GM19324 (cell line): Measurements from ENCODE around the gene SERPINA5.

Experiments
- ATAC-seq: cut with Tn5 transposase; IDR thresholded peaks from one replicate; pipeline ENCODE4 v1.9.1; 2021; ENCODE audit warnings: mild to moderate bottlenecking, moderate library complexity; ENCODE audit not compliant: unreplicated experiment, low FRiP score

The SERPINA5 gene

DNA sequence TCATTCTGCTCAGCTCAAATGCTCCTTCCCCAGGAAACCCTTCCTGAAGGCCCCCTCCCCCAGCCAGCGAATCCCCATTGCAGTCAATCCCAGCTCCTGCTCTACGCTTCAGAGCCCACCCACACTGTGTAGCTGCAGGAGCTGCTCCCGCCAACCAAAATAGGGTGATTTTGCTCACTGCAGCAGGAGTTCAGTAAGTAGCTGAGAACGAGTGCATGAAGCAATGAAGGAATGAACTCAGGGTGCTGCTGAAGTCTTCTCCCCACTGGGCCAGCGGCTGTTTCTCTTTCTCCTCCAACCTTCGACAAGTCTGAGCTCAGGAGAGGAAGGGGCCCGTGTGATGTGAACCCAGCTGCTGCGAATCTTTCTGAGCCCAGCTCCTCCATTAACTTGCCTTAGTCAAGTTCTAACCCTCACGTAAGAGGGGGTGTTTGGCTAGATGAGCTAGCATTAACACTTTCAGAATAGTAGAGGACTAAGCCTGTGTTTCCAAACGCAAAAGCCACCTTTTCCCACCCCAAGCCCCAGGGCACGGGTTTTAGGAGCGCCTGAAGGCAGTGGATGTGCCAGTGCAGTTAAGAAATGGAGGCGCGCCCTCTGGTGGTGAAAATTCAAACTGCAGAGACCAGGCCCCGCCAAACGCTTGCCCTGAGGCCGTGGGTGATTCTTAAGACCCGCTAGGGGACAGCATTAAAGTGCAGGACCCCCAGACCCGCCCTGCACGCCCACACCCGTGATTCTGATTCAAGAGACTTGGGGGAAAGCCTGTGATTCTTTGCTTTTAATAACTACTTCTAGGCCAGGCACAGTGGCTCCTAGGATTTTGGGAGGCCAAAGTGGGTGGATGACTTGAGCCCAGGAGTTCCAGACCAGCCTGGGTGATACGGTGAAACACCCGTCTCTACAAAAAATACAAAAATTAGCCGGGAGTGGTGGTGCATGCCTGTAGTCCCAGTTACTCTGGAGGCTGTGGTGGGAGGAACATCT lies 31.9 kb upstream of the SERPINA5 start:
- no peak for ATAC-seq

DNA sequence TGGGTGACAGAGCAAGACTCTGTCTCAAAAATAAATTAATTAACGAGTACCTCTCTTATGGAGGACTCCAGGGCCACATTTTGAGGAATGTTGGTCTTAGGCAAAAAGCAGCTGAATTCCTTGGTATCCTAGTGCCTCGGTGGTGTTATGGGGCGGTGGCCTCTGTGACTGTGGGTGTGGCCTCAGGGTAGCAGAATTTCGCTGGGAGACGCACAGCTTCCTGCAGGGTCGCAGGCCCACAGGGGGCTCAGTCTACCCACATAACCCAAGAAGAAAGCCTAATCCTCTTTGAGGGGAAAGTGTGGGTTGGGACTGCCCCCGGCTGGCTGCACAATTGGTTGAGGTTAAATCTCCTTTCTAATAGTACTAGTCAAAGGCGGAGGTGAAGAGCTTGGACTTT lies 31.2 kb upstream of the SERPINA5 start:
- ATAC-seq, result no peak

DNA sequence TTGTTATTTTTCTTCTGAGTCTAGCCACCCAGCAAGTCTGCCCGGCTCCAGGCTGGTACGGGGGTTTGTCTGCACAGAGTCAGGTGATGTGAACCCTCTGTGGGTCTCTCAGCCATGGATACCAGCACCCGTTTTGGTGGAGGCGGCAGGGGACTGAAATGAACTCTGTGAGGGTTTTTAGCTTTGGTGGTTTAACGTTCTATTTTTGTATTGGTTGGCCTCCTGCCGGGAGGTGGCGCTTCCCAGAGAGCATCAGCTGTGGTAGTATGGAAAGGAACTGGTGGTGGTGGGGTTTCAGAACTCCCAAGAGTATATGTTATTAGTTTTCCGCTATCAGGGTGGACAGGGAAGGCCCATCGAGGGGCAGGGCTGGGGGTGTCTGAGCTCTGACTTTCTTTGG lies 25.2 kb upstream of the SERPINA5 start:
- no peak for ATAC-seq

DNA sequence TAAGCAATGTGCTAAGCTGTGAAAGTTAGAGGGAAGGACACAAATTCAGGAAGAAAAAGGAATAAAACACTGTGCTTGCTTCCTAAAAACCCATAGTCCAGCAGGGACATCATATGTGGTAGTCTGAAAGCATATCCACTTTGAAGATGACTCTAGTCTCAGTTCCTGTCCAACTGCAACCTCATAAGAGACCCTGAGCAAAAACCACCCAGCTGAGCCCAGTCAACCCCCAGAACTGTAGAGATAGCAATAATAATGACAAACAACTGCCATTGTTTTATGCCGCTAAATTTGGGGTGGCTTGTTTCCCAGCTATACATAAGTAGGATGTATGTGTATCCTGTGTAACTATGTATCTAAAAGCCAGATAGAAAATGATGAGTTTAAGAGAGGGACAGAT lies 23.9 kb upstream of the SERPINA5 start:
- ATAC-seq, result no peak

DNA sequence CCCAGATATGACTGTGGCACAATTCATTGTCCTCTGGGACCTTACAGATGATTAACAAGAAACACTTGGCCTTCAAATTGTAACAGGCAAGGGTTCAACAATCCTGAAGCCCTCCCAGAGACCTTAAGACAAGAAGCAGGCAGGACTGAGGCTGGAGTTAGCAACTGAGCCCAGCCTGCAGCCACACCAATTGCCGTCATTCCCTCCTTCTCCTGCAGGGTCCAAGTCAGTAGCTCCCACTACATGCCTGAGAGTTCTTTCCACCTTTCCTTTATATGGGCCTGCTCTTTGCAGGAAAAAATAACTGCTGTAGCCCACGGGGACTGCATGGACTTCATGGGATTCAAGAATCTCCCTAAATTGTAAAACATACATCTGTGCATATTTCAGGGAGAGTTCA lies 22.4 kb upstream of the SERPINA5 start:
- no peak for ATAC-seq

DNA sequence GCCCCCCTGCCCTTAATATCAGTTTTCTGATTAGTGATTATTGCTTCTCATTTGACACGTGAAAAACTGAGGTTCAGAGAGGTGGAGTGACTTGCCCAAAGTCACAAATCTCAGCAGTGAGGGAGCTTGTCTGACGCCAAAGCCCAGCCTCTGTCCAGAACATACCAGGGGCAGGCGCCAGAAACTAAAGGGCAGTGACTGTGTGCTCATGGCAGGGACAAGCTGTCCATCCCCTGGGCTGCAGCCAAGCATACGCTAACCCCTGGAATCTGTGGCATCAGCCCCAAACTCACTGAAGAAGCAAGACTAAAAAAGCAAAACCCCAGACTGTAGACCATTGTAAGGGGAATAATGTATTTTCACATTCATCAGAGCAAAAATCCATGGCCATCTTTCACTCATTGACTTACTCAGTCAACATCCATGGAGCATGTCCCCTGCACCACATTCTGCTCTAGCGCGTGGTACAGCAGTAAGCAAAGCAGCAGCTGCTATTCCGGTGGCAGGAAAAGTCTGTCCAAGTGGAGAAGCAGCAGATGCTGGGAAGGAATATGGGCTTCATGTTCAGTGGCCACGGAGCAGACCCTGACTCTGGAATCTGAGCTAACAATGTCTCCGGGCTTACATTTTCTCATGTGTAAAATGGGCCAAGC lies 21.5 kb upstream of the SERPINA5 start:
- no peak for ATAC-seq

DNA sequence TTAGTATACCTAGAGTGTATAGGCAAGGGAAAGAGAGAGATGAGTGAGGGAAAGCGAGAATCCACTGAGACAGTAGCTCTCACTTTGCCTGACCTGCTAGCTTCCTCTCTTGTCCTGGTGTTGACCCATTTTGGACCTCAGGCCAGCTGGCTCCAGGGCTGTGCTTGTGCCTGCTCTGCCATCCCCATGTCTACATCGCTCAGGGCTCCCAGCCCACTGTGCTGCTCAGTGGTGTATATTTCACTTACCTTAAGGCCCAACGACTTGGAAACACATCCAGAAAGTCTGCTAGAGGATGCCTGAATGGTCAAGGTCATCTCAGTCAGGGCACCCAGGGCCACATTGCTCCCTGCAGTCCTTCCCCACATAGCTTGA lies 20.9 kb upstream of the SERPINA5 start:
- ATAC-seq, result no peak

DNA sequence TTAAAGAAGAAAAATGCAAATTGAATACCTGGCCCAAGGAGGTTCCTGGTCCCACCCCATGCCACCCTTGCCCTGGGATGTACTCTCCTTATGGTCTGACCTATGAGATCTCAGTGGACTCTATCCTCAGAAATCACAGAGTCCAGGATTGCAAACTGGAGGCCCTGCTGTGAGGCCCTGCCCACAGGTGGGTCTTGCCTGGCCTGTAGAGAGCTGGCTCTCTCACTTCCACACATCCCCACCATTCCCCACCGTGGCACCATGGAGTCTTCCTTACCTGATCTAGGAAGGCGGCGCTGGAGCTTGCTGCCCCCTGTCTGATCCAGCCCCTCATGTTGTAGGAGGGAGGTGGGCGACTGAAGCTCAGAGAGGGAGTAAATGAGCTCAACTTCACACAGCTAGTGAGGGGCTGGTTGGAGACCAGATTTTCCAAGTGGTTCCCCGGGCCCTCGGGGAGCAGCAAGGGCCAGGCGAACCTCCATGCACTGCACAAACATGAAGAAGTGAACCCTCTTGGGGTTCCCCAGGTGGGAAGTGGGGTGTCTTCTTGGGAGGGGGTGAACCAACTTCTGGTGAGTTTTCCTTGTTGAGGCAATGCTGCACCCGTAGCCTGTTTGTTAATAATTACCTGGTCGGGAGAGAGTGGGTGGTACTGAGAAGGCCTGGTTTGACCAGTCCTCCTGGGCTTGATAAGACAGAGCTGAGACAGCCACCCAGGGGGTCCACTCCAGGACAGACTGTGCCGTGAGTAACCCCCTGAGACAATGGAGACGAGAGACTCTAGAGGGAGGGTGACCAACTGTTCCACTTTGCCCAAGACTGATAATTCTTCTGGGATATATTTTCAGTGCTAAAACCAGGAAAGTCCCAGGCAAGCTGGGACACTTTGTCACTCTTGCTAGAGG lies 20.2 kb upstream of the SERPINA5 start, which contains the start of gene SERPINA4:
Gene SERPINA4, plus strand, starts transcription at position 692 of the 905 bp plus-strand sequence. CDS start 2,041 bp downstream, outside the sequence.
- no peak for ATAC-seq

DNA sequence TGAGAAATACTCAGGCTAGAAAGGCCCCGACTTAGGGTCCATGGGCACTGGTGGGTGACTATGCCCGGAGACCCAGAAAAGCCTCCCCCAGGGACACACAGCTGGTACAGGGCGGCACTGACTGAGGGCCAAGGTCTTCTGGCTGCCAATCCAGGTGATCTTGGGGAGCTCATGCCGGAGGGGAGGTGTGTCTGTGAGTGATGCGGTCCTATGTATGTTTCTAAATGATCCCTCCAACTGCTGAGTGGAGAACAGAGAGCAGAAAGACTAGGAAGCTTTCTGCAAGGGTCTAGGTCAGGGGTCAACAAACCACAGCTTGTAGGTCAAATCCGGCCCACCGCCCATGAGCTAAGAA lies 19.6 kb upstream of the SERPINA5 start:
- ATAC-seq, result no peak

DNA sequence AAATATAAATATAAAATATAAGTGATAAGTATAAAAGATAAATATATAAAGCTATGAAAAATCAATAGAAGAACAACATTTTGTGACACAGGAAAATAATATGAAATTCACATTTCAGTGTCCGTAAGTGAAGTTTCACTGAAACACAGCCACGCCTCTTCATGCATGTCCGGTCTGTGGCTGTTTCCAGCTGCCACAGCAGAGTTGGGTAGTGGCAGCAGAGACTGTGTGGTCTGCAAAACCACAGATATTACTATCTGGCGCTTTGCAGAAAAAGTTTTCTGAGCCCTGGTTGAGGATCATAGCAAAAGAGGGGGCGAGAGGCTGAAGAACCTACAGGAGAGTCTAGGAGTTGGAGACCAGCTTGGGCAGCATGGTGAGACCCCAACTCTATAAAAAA lies 19.2 kb upstream of the SERPINA5 start:
- ATAC-seq, result no peak

DNA sequence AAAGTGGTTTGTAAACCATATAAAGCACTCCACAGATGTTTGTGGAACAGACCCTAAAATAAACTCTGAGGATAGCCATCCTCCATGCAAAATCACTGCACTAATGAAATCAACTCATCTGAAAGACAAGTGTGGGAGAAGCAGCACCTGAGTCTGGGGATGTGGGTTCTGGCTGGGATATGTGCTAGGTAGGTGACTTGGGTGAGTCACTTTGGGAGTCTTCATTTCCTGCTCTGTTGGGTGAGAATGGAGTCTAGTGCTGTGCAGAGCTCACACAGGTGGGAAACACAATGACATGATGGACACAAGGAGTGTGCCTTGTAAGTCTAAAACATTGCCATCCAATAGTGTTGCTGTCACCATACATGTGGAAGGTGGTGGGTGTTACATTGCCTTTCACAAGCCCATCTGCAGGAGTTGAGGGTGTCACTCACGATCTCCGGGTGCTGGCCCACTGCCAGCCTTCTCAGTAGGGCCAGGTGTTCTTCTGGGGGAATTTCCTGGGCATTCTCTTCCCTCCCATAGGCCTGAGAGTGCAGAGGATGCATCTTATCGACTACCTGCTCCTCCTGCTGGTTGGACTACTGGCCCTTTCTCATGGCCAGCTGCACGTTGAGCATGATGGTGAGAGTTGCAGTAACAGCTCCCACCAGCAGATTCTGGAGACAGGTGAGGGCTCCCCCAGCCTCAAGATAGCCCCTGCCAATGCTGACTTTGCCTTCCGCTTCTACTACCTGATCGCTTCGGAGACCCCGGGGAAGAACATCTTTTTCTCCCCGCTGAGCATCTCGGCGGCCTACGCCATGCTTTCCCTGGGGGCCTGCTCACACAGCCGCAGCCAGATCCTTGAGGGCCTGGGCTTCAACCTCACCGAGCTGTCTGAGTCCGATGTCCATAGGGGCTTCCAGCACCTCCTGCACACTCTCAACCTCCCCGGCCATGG lies 18.0 kb upstream of the SERPINA5 start:
- no peak for ATAC-seq

DNA sequence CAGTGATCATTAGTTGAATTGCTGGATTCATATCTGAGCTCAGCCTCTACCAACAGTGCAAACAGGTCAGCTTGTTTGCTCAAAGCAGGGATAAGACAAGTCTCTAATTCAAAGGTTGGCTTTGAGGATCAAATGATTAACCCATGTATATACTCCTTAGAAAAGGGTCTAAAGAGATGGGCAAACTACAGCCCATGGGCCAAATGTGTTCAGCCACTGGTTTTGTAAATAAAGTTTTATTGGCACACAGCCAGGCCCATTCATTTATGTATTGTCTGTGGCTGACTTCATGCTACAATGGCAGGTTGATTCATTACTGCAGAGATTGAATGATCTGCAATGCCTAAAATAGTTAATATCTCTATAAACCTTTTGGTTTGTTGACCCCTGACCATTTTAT lies 16.8 kb upstream of the SERPINA5 start:
- no peak for ATAC-seq

DNA sequence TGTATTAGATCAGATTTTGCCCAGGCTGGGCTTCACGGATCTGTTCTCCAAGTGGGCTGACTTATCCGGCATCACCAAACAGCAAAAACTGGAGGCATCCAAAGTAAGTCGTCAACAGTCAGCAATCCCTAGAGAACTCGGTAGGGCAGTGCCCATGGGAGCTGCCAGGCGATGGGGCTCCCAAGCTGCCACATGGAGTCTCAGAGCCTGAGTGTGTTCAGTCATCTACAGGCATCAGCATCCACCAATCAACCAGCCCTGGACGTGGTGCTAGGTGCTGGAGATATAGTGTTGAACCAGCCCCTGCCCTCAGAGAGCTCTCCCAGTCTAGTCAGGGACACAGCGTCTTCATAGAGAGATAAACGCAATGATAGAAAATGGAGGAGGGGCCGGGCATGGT lies 13.0 kb upstream of the SERPINA5 start:
- ATAC-seq, result no peak

DNA sequence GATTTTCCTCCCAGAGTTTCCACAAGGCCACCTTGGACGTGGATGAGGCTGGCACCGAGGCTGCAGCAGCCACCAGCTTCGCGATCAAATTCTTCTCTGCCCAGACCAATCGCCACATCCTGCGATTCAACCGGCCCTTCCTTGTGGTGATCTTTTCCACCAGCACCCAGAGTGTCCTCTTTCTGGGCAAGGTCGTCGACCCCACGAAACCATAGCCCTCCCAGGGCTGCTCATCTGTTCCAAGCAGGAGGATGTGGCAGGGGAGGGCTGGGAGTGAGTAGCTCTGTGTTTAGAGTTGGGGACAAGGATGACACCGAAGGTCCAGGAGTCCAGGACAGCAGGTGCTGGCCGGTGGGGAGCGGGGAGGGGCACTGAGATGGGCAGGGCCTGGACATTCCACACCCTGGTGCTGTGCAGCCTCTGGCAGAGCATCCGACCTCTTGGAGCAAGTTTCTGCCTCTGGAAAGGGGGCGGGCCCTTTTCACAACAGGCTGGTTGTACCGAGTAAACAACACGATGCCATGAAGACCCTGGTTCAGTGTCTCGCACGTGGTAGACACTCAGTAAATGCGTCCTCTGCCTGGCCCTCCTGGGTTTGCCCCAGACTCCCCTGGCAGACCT lies 11.7 kb upstream of the SERPINA5 start:
- ATAC-seq, result no peak

DNA sequence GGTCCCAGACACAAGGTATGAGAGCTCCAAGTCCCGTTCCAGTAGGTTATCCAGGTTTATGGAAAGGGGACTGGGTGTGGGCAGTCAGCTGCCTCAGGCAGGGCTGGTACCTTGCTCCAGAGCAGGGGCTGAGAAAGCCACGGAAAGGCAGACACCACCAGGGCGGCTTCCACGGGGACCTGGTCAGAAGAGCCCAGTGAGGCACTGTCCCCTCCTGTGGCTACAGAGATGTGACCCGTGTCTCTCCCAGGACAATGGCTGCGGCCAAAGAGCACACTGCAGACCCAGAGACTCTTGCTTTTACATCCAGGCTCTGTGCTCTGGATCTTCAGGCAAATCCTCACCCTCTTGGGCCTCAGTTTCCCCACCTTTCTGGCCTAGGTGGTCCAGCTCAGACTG lies 11.2 kb upstream of the SERPINA5 start:
- ATAC-seq, result no peak

DNA sequence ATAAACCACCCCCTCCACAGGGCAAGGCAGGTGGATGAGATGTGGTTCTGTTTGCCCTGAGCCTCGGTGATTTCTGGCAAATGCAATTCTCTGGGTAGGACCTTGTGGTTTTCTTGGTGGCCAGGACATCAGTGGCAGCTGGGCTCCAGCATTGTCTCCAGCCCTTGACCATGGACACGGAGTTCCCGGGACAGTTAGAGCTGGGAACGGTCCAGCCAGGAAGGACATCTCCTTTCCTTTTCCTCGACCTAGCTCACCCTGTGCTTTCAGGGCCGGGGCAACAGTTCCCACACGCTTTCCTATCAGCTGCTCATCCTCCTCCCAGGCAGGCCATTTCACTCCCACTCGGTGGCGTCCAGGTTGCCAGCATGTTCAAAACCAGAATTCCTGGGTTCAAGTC lies 10.8 kb upstream of the SERPINA5 start:
- no peak for ATAC-seq

DNA sequence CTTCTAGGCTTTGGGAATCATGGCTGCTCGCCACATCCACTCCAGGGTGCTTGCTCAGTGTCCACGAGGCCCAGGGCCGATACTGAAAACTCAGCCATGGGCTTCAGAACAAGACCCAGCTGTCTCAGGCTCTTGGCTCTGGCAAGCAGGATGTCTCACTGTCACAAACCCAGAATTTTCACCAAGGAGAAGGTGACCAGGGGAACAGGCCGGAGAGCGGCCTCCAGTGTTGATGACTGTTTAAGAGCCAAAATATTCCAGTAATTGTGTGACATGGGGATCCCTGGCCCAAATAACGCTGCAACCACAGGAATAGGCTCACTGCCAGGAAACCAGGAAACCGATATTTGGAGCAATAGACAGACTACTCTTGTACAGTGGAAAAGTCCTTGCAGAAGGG lies 9.8 kb upstream of the SERPINA5 start:
- ATAC-seq, result no peak

DNA sequence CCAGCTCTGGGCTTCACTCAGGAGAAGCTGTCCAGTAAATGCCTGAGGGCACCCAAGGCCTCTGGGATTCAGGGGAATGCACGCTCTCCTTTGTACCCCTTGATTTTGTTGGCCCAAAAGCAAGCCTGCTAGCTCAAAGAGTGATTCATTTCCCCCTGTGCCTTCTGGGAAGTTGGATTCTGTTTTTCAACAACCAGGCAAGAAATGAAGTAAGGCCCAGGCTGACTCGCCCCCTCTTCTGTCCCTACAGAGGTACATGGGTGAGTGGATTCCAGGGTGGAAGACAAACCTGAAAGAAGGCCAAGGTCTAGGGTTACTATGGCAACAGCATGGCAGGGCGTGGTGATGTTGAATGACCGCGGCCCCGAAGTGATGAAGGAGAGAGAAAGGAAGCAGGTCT lies 9.3 kb upstream of the SERPINA5 start:
- no peak for ATAC-seq

DNA sequence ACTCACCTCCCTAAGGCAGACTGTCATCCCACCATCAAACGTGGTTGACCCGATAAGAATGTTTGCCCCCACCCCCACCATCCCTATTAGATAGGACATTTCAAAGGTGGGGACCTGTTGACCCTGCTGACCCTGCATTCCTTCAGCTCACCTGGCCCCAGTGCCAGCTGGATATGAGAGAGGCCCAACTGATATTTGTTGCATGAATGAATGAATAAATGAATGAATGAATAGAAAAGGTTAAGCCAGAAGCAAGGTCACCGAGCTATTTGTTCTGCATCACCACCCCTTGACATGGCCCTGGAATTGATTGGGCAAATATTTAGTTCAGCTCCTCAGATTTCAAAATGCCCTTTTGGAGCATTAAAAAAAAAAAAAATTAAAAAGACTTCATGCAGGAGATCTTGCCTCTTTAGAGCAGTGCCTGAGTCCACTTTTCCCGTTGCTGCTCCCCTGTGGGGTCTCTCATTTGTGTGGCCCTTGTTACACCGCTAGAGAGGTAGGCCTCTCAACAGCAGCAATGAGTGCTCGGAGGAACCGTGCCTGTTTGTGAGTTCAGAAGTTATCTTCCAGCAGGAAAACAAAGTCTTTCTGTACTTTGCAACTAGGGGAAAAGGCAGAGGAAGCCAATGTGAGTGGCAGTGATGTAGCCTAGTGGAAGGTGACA lies 8.5 kb upstream of the SERPINA5 start:
- ATAC-seq, result no peak
